ENCODE measurements around the gene ZNF277. TPM values are rescaled to one million over a fixed set of nuclear protein-coding genes. Genes with fewer than 3 reads are reported as not detected.

ZNF277 gene
- total RNA-seq, 1 experiment from 2014 or later = 13.1 TPM

GRCh38 chr7:112228632-112229031 lies 22.1 kb downstream of the ZNF277 start:
- Mint-ChIP-seq H3K36me3 (ENCODE audit: insufficient read depth in 1 of 3, low read depth in 3 of 3) (peaks cover 0 to 6% (median 0%) of the 10 kb centered on the region in 3 experiments; a peak in 3 of 7 replicates), H3K4me1 (peaks cover 10 to 11% of the 10 kb centered on the region in 2 experiments; a peak in 3 of 4 replicates), H3K4me3 (no peak overlapping the region), H3K27me3 (ENCODE audit: low read depth) (no peaks in the 10 kb centered on the region), H3K27ac (no peak overlapping the region), H3K9me3 (no peaks in the 10 kb centered on the region)
- Histone ChIP-seq H3K27ac (ENCODE audit: insufficient read length, low read depth, low read length) (no peak overlapping the region), H2AK5ac (ENCODE audit: insufficient read length, low read length) (no peak overlapping the region), H3K23ac (ENCODE audit: insufficient read length, low read depth, low read length) (no peak overlapping the region), H2BK12ac (ENCODE audit: insufficient read length, low read depth, low read length) (no peak overlapping the region), H3K4ac (ENCODE audit: low read depth, low read length) (no peak overlapping the region), H2AFZ (ENCODE audit: low read length) (no peak overlapping the region), H4K5ac (ENCODE audit: insufficient read length, low read depth, low read length) (no peak overlapping the region), H3K9me3 (ENCODE audit: control insufficient read depth, low read depth, low read length) (no peaks in the 10 kb centered on the region), H3K14ac (ENCODE audit: insufficient read depth, low read length) (no peak overlapping the region), H3K23me2 (ENCODE audit: insufficient read length, low read depth, low read length, poor library complexity, severe bottlenecking) (no peaks in the 10 kb centered on the region), H4K91ac (ENCODE audit: insufficient read length, low read depth, low read length) (no peak overlapping the region), H3K4me2 (ENCODE audit: insufficient read depth, insufficient read length, low read length) (no peak overlapping the region), H2BK20ac (ENCODE audit: low read depth, low read length, poor library complexity, severe bottlenecking) (no peak overlapping the region), H2BK120ac (ENCODE audit: low read depth, low read length, poor library complexity, severe bottlenecking) (no peak overlapping the region), H3K18ac (ENCODE audit: insufficient read length, low read depth, low read length) (no peak overlapping the region), H3K79me1 (ENCODE audit: insufficient read depth, low read depth, low read length, poor library complexity, severe bottlenecking) (peaks cover 10% of the 10 kb centered on the region), H2BK5ac (ENCODE audit: insufficient read length, low read length) (no peak overlapping the region), H3K56ac (ENCODE audit: insufficient read length, low read depth, low read length) (no peak overlapping the region), H4K20me1 (ENCODE audit: control insufficient read depth, insufficient read depth, insufficient read length) (no peaks in the 10 kb centered on the region), H3K4me1 (ENCODE audit: insufficient read depth, low read length) (peaks cover 2% of the 10 kb centered on the region; the same call in 1 of the 2 replicates), H2BK15ac (ENCODE audit: low read depth, low read length) (no peak overlapping the region), H3T11ph (ENCODE audit: low read length) (no peak overlapping the region), H4K8ac (replicated peaks; ENCODE audit: insufficient read length, low read depth, low read length) (no peak overlapping the region), H3K79me2 (ENCODE audit: insufficient read depth, low read length) (0 out of 2 replicates have a peak, but pooled peaks cover 2% of the 10 kb centered on the region), H3K9ac (ENCODE audit: extremely low read depth, insufficient read length, low read length) (no peak overlapping the region), H3K27me3 (ENCODE audit: insufficient read depth, low read length) (no peaks in the 10 kb centered on the region)
- no CpG with 5 or more reads among the region's 2 CpGs for WGBS (ENCODE audit: extremely low coverage, insufficient read length, low lambda C conversion rate)
- DNase-seq = no peak
- TF ChIP-seq CTCF (conservative IDR thresholded peaks at IDR 0.05) = no peak

Data from H9 (cell line).